Retina (tissue), 1 donor: ENCODE data around the gene MICU1.
"Not testable (repeated sequence)": the region's sequence is repeated elsewhere in the genome, so short reads cannot be mapped to it uniquely, and the experiment has no call there.

Experiments
- DNase-seq: peaks from one replicate; pipeline ENCODE4 v3.0.0-alpha.2; 2016

Gene MICU1

DNA sequence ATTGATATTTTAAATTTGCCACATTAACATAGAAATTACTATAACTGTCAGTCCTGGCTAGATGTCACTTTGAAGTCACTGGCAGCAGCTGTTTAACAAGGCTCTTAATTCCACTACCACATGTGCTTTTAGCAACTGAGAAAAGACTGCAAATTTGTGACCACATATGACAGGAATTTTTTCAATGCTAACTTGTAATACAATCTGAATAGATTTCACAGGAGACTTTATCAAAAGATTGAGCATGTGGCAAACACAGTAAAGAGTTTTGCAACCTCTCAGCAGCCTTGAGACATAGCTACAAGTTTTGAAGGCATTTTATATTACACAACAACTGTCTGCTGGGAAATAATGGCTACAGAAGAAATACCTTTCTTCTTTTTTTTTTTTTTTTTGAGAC is 73.0 kb downstream of the MICU1 start:
- DNase-seq, result no peak

DNA sequence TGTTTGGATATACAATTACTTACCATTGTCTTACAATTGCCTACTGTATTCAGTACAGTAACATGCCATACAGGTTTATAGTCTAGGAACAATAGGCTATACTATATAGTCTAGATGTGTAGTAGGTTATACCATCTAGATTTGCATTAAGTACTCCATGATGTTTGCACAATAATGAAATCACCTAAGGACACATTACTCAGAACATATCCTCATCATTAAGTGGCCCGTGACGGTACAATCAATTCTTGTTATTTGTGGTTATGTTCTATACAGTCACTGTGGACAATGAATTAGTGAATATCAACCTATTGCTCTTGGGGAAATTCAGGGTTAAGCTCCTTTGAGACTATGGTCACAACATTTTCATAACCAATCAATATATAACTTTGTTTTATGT is 75.6 kb downstream of the MICU1 start:
- DNase-seq, result no peak

DNA sequence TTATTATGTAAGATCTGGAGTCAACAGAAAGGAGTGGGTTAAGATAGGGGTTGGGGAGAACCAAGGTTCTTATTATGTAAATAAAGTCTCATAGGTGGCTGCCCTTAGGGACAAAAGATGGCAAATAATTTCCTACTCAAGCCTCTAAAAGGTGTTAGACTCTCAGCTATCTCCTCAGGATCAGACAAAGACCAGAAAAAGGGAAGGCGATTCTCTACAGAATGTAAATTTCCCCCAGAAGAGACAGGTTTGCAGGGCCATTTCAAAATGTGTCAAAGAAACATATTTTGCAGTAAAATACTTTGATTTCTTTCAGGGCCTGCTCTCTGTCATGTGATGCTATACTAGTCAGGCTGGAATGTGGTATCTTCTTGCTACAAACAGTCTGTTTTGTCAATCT is 80.3 kb downstream of the MICU1 start:
- no peak for DNase-seq

DNA sequence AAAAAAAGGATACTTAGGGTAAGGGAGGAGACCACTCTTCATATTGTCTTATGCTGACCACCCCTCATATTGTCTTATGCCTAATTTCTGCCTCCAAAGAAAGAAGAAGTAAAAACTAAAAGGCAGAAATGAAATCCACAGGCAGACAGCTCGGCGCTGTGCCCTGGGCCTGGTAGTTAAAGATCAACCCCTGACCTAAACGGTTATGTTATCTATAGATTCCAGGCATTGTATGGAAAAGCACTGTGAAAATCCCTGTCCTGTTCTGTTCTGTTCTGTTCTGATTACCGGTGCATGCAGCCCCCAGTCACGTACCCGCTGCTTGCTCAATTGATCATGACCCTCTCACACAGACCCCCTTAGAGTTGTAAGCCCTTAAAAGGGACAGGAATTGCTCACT is 82.0 kb downstream of the MICU1 start:
- DNase-seq, result not testable (repeated sequence)

DNA sequence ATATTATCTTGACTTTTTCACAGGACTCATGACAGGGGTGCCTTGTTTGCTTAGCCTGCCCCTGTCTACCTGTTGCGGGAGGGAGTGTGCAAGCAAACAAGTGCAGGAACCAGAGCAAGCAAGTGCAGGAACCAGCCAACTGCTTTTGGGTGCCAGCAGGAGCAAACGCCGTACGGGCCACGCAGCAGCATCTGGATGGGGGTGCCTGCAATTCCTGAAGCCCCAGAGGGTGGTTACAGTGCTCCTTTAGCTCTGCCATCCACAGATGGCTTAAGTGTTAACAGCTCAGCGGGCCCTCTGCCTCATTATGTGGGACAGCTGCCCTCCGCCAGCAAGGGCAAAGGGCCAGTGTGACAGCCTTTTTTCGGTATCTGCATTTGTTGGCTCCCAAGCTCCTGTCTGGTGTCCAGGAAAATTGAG is 83.5 kb downstream of the MICU1 start:
- DNase-seq, result no peak

DNA sequence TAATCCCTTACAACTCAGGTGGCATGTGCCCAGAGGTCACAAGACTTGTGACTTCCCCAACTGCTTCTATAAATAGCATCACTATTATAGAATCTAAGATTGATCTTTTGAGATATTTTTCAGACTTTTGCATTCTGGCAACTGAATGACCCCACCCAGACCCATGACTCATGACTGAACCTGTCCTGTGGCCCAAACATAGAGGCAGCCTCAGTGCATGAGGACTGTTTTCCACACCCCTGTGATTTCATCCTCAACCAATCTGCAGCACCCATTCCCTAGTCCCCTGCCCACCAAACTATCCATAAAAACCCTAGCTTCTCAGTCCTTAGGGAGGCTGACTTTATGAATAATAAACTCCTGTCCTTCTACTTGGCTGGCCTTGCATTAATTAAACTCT is 84.5 kb downstream of the MICU1 start:
- no peak for DNase-seq

DNA sequence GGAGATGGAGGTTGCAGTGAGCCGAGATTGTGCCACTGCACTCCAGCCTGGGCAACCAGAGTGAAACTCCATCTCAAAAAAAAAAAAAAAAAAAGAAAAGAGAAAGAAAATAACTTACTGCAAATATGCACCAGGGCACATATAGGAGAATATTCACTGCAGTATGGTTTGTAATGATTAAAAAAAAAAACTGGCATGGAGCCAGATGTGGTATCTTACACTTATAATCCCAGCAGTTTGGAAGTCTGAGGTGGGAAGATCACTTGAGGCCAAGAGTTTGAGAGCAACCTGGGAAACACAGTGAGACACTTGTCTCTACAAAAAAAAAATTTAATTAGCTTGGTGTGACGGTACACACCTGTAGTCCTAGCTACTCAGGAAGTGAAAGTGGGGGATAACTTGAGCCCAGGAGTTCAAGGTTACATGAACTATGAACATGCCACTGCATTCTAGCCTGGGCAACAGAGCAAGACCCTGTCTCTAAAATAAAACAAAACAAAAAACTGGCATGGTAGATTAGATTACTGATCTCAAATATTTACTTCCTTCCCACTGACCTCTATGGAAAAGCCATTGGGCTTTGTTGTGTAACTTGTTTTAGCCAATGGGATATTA is 85.6 kb downstream of the MICU1 start:
- no peak for DNase-seq

DNA sequence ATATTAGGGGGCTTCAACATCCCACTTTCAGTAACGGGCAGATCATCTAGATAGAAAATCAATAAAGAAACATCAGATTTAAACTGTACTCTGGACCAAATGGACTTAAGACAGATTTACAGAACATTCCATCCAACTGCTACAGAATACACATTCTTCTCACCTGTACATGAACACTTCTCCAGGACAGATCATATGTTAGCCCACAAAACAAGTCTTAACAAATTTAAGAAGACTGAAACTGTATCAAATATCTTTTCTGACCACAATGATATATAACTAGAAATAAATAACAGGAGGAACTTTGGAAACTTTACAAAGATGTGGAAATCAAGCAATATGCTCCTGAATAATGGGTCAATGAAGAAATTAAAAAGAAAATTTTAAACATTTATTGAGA is 86.7 kb downstream of the MICU1 start:
- no peak for DNase-seq

DNA sequence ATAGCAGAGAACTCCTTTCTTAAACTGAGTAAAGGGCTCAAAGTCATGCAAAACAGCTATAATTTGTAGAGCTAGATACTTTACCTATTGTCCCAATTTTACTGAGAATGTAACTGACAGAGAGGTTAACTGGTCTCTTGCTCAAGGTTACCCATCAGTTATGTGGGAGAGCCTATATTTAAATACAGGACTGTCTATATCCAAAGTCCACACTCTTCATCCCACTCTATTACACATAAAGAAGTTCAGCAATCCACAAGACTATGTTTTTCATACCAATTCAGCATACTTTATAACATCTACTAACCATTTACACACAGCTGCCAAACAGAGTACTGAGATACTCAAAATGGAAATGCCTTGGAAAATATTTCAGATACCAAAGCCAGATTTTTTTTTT is 100.2 kb downstream of the MICU1 start:
- no peak for DNase-seq

DNA sequence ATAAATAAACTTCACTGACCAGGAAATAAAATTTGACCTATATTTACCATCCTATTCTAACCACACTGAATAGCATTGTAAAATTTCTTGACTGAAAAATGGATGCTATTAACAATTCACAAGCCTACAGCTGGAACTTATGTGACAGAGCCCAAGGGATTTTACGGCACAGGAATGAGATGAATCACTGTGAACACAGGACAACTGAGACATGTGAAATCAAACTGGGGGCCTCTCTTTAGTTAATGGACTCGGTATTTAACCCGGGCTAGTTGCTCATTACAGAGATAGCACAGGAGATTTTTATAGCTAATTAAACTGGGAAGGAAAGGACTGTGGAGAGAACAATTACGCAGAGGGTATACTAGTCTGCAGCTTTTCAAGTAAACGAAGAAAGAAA is 100.6 kb downstream of the MICU1 start:
- DNase-seq, result peak; percentile 10

DNA sequence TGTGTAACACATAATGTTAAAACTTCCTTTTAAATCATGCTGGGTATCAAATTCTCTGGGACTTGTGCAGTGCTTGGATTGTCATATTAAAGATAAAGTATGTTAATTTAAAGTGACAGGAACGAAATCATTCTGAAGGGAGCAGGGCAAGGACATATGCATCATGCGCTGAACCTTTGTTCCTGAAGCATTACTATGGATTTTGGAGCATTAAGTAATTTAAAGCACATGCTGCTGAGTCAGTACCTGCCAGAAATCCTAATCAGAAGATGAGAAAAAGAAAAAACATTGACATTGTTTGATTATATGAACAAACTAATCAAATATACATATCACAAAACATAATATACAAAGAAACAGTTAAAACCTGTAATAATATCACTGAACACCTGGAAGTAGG is 101.4 kb downstream of the MICU1 start:
- DNase-seq, result no peak

DNA sequence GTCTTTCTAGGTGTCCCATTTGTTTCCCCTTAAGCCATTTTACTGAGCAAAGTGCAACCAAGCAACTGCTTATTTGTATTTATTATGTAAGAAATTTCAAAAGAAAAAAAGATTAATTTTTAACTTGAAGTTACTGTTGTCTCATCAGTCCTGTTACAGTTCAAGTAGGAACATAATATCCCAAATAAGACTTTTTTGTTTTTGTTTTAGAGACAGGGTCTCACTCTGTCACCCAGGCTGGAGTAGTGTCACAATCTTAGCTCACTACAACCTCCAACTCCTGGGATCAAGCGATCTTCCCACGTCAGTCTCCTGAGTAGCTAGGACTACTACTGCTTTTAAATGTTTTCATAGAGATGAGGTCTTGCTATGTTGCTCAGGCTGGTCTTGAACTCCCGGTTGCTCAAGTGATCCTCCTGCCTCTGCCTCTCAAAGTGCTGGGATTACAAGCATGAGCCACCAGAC is 101.9 kb downstream of the MICU1 start:
- DNase-seq, result no peak

DNA sequence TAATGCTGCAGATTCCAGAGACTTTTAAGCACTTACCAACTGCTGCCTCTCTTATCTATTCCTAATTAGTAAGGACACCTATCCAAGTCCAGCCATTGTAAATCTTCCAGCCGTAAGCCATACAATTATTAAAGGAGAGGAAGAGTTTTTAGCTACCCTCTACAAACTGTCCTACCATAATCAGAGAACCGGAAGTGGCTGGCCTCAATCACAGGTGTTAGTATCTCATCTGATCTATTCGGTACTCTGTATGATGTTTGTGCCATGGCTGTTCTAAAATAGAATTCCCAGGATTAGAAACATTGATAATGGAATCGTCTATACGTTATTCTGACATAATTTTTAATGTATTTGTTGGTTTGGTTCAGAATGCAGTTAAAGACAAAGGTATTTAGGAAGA is 102.8 kb downstream of the MICU1 start:
- no peak for DNase-seq

DNA sequence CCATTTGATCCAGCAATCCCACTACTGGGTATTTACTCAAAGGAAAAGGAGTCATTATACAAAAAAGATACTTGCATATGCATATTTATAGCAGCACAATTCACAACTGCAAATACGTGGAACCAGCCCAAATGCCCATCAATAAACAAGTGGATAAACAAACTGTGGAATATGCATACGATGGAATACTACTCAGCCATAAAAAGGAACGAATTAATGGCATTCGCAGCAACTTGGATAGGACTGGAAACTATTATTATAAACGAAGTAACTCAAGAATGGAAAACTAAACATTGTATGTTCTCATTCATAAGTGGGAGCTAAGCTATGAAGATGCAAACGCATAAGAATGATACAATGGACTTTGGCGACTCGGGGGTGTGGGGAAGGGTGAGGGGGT is 108.6 kb downstream of the MICU1 start:
- no peak for DNase-seq

DNA sequence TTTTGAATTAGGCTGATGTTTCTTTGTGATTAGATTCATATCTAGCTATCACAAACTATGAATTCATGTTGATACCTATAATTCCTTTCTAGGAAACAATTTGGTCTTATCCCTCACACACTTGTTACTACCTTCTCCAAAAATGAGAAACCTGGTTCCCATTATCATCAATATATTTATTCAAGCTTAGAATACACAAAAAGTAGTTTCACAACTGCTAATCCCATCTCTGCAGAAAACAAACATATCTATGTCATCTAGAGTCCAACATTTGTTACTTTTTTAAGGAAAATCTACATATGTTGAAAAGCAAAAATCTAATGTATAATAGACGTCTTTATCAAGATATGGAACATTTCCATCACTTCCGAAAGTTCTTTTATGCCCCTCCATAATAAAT is 110.4 kb downstream of the MICU1 start:
- DNase-seq, result no peak

DNA sequence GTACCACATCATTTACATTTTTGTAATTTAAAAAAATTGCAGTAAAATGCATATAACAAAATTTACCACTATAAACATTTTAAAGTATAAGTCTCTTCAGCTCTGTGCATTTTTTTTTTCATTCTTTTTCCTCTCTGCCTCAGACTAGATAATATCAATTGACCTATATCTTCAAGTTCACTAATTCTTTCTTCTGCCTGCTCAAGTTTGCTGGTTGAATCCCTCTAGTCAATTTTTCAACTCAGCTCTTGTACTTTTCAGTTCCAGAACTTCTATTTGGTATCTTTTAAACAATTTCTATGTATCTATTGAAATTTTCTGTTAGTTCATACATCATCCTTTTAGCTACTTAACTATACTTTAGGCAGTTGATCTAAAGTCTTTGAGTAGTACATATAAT is 112.0 kb downstream of the MICU1 start:
- DNase-seq, result no peak

DNA sequence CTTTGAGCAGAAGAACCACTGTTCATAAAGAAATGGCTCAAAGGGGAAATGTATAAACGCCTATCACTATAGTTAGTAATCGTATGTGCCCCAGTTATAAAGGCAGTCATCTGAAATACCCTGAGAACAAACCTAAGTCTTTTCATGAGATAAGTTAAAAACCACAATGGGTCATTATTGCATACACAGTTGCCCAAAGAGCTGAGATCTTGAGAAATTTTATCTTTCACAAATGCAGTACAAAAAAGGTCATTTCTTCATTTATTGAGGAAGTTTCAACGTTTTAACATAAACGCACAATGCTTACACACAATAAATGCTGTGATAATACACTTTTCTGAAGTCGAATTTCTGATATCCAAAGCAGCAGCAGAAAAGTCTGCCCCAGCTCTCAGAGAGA is 114.4 kb downstream of the MICU1 start:
- DNase-seq, result no peak

DNA sequence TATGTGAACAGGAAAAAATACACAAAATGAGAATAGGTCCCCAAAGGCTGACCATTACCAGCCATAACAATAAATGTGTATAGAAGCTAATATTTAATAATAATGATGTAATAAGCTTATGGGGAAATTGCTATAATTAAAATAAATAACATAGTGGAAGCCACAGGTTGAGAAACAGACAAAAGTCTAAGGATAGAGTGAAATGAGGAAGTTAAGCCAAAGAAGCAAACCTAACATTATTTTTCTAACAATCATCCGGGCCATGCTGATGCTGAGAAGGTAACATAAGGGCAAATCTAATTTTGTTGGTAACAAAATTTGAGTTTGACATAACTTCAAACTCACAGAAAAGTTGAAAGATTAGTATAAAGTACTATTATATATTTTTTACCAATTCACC is 115.9 kb downstream of the MICU1 start:
- DNase-seq, result no peak

DNA sequence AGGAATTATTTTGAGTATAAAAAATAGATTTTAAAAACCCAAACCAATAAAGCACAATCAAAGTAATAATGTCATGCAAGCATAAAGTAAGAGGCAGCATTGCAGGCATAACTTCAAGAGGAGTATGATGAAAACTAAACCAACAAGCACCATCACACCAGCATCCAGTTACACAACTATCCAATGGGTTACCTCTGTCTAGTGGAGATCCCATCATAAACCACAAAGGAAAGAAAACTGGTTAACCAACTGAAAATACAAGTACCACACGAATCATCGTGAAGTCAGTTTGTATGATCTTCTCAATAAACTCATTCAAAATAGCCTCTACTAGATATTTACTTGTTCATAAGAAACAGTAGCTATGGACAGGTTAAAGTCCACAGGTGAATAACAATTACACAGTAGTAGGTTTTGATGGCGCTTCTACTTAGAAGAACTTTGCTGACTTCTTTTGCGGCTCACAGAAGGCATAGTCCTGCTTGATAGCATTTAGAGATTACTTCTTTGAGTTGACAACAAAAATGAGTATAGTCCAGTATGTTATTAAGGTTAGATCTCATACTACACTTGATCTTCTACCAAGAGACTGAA is 116.6 kb downstream of the MICU1 start:
- DNase-seq, result no peak

DNA sequence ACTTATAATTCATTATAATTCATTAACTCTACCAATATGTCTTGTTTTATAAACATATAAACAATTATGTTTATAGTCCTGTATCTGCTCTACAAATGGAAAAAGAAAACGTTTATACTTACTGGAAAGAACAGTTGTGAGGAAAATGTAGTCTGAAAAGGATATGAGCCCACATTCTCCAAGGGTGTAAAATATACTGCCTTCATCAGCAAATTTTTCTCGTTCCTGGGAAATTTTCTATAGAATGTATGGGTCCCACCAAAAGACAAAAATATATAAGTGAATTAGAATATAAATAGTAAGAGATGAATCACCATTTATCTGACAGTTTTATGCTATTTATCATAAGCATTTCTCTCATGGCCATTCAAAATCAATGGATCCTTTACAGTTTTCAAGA is 117.8 kb downstream of the MICU1 start:
- DNase-seq, result no peak

DNA sequence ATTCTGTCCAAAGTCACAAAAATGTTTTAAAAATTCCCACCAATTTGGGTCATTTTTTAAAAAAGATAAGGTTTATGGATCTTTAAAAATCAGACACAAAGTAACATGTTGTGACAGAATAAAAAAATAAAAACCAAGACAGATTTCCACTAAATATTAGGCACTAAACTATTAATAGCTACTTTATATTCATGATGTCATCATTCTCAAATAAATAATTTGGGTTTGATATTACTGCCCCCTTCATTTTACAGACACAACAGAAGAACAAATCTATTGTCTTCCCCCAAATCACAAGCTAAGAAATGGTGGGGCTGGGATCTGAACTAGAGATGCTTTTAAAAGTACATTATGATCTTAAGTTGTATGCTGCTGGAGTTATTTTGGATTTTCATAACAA is 119.4 kb downstream of the MICU1 start:
- DNase-seq, result no peak

DNA sequence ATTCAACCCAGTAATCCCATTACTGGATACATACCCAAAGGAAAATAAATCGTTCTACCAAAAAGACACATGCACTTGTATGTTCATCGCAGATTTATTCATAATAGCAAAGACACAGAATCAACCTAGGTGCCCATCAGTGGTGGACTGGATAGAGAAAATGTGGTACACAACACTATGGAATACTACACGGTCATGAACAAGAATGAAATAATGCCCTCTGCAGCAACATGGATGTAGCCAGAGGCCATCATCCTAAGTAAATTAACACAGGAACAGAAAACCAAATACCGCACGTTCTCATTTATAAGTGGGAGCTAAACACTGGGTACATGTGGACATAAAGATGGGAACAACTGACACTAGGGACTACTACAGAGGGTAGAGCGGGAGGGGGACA is 120.4 kb downstream of the MICU1 start:
- DNase-seq, result no peak

DNA sequence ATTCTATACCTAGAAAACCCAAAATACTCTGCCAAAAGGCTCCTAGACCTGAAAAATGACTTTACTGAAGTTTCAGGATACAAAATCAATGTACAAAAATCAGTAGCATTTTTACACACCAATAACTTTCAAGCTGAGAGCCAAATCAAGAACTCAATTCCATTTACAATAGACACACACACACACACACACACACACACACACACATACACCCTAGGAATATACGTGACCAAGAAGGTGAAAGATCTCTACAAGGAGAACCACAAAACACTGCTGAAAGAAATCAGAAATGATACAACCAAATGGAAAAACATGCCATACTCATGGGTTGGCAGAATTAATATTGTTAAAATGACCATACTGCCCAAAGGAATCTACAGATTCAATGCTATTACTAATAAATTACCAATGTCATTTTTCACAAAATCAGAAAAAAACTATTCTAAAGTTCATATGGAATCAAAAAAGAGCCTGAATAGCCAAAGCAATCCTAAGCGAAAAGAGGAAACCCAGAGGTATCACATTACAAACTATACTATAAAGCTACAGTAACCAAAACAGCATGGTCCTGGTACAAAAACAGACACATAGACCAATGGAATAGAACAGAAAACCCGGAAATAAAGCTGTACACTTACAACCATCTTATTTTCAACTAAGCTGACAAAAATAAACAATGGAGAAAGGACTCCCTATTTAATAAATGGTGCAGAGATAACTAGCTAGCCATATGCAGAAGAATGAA is 122.0 kb downstream of the MICU1 start:
- DNase-seq, result no peak

DNA sequence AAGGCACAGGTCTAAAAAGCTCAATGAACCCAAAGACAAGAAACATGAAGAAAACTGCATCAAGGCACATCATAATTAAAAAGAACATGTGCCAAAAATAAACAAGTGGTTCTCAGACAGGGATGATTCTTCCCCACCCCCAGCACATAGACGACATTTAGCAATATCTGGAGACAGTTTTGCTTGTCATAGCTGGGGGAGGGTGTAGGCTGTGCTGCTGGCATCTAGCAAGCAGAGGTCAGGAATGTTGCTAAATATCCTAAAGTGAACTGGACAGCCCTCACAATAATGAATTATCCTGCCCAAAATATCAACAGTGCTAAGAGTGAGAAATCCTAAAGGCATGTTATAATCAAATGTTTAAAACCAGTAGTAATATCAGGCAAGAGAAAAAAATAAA is 122.6 kb downstream of the MICU1 start:
- DNase-seq, result no peak

DNA sequence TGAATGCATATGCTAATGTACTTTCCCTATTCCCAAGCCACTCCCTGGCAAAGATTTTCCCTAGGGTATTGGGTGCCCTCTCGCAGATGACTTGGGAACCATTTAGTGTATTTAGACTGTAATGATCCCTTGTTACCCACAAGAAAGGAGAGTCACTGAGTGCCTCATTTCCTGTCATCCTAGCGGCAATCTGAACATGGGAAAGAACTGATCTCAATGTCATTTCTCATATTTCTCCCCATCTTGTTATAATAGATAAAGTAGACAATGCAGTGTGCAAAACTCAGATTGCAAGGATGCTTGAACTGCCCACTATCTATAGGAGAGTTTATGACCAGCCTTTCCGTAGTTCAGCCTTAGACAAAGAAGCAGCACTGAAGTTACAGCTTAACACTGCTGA is 123.3 kb downstream of the MICU1 start:
- DNase-seq, result no peak
